Measurements from ENCODE around the gene GNA15.

DNA sequence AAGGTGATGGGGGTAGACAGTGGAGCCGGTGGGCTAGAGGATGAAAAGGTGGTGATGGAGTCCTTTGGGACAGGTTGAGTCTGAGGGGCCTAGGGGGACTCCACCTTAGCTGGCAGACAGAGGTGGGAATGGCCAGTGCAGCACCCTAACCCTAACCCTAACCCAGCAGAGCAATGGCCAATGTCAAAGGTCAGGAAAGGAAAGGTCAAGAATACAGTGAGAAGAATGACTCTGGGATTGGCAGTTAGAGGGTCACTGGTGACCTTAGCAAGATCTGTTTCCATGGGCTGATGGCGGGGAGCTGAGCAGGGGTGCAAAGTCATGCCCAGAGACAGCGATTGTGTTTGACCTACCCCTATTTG lies 16.6 kb downstream of the GNA15 start:
- TF ChIP-seq, protein P1, sequence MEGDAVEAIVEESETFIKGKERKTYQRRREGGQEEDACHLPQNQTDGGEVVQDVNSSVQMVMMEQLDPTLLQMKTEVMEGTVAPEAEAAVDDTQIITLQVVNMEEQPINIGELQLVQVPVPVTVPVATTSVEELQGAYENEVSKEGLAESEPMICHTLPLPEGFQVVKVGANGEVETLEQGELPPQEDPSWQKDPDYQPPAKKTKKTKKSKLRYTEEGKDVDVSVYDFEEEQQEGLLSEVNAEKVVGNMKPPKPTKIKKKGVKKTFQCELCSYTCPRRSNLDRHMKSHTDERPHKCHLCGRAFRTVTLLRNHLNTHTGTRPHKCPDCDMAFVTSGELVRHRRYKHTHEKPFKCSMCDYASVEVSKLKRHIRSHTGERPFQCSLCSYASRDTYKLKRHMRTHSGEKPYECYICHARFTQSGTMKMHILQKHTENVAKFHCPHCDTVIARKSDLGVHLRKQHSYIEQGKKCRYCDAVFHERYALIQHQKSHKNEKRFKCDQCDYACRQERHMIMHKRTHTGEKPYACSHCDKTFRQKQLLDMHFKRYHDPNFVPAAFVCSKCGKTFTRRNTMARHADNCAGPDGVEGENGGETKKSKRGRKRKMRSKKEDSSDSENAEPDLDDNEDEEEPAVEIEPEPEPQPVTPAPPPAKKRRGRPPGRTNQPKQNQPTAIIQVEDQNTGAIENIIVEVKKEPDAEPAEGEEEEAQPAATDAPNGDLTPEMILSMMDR (IDR thresholded peaks at IDR 0.05; ENCODE audit: insufficient read depth, low read length, poor library complexity, severe bottlenecking): no peak
- TF ChIP-seq EZH2phosphoT487 (conservative IDR thresholded peaks at IDR 0.05; ENCODE audit: low read length): no peak
